ENCODE data around the gene RTP2. TPM values are rescaled to one million over a fixed set of nuclear protein-coding genes. Genes with fewer than 3 reads are reported as not detected.
A peak's percentile ranks its signal among the peaks of the same experiment; 100 is the strongest.

Gene RTP2
- total and polyA plus RNA-seq, 2 of the 4 experiments (the other 2 are of a cell fraction): not detected

DNA sequence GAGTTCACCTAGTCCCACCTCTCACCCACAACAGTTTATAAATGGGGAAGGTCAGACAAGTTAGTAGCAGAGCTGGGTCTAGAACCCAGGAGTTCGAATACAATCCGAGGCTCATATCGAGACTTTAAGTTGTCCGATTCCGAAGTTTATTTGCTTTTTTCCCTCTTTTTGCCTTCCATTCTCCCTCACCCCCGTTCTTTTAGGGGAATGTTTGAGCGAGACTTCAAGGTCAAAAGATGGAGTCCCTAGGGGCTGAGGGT, 35.6 kb upstream of the RTP2 start:
- in situ Hi-C loops (cut with MboI; ENCODE audit: low sequenced_read_pairs): loop anchor here (10.0 to 25.0 kb wide), 5 partner anchors 674 to 1417 kb away; no protein-coding TSS in a partner anchor
- ChIA-PET CTCF (interaction anchor here (4.5 kb wide), 1 partner anchor 1216 kb away, joined by 96 read pairs; no protein-coding TSS in a partner anchor), POLR2A (ENCODE audit: unreplicated experiment) (no interaction called here)
- H3K14ac ChIP-seq (replicated peaks; ENCODE audit: low read depth, low read length): peak overlapping the region; percentile 87
- peak overlapping the region; percentile 91 for H3K4ac ChIP-seq (ENCODE audit: low read depth, low read length)
- H2BK20ac ChIP-seq (ENCODE audit: low read depth, low read length): peak overlapping the region; percentile 69
- H3K4me1 ChIP-seq (ENCODE audit: control insufficient read depth, insufficient read depth, low read length): peaks cover 20% of the 10 kb centered on the region
- peak overlapping the region; percentile 82 for H3K9ac ChIP-seq (ENCODE audit: low read depth, low read length)
- dilution Hi-C loops (cut with HindIII; ENCODE audit: low sequenced_read_pairs, unreplicated experiment): loop anchor here (25.0 kb wide), 1 partner anchor 574 kb away; no protein-coding TSS in a partner anchor
- BruUV-seq (replicated peaks): no TSS peak
- whole genome bisulfite sequencing, 2 experiments (ENCODE audit: extremely low coverage in 2 of 2, insufficient read length in 1 of 2): no CpG with 5 or more reads among the region's 7 CpGs
- peak overlapping the region; percentile 30 to 90 for H4K8ac ChIP-seq (ENCODE audit: low read depth in 2 of 2, low read length in 2 of 2)
- H3K23ac ChIP-seq (ENCODE audit: low read depth, low read length): peak overlapping the region; percentile 82
- H2BK120ac ChIP-seq (ENCODE audit: low read depth, low read length): peak overlapping the region; percentile 83
- H4K20me1 ChIP-seq (ENCODE audit: insufficient read depth, low read length): peaks cover 67% of the 10 kb centered on the region
- peak overlapping the region; percentile 58 for H4K91ac ChIP-seq (ENCODE audit: insufficient read depth, low read depth, low read length)
- H3K9me1 ChIP-seq (ENCODE audit: insufficient read depth, low read length): peaks cover 17% of the 10 kb centered on the region
- H3K18ac ChIP-seq (ENCODE audit: low read depth, low read length): peak overlapping the region; percentile 66
- no peaks in the 10 kb centered on the region for H3K9me3 ChIP-seq (ENCODE audit: control insufficient read depth, insufficient read depth, low read length)
- H2AK5ac ChIP-seq (ENCODE audit: low read depth, low read length): peak overlapping the region; percentile 40
- peak overlapping the region; percentile 46 for H3K4me3 ChIP-seq (ENCODE audit: insufficient read depth, low read depth, low read length)
- H3K27me3 ChIP-seq (ENCODE audit: control insufficient read depth, insufficient read depth, low read length): no peaks in the 10 kb centered on the region
- H3K27ac ChIP-seq (ENCODE audit: insufficient read depth, low read length): peak overlapping the region; percentile 87
- peak overlapping the region; percentile 22; the same call in 1 of the 3 replicates for H2BK15ac ChIP-seq (ENCODE audit: low read depth, low read length)
- peak overlapping the region; percentile 87 for H3K56ac ChIP-seq (ENCODE audit: extremely low read depth, insufficient read depth, low read length)
- intact Hi-C loops (cut with micrococcal nuclease): loop anchor here (2.0 kb wide), 1 partner anchor 975 kb away; no protein-coding TSS in a partner anchor
- no peak for TF ChIP-seq RAD21 (IDR thresholded peaks at IDR 0.05; ENCODE audit: low read length)
- no peak; the same call in 1 of the 2 replicates for TF ChIP-seq MAZ (IDR thresholded peaks at IDR 0.05; ENCODE audit: borderline replicate concordance, low read depth, low read length)
- no peak for TF ChIP-seq MAFK (IDR thresholded peaks at IDR 0.05; ENCODE audit: low read depth, low read length)
- TF ChIP-seq POLR2A (IDR thresholded peaks at IDR 0.05; ENCODE audit: low read depth, low read length): no peak
- TF ChIP-seq CHD1 (IDR thresholded peaks at IDR 0.05; ENCODE audit: low read depth, low read length): no peak
- ATAC-seq (ENCODE audit: low read depth): no peak
- H3K36me3 ChIP-seq (ENCODE audit: control insufficient read depth, insufficient read depth, low read length): peaks cover 8% of the 10 kb centered on the region
- peaks cover 28 to 90% of the 10 kb centered on the region in 2 experiments for H3K79me1 ChIP-seq (ENCODE audit: low read depth in 1 of 2, low read length in 2 of 2)
- peak overlapping the region; percentile 5; the same call in 1 of the 2 replicates for H4K5ac ChIP-seq (ENCODE audit: low read depth, low read length)
- H2BK5ac ChIP-seq (ENCODE audit: low read depth, low read length, poor library complexity, severe bottlenecking): peak overlapping the region; percentile 83
- peak overlapping the region; percentile 91 for H2AFZ ChIP-seq (replicated peaks; ENCODE audit: low read length, poor library complexity)
- H2AK9ac ChIP-seq (replicated peaks; ENCODE audit: low read depth, low read length, poor library complexity): peak overlapping the region; percentile 75
- peak overlapping the region; percentile 97 for H3K4me2 ChIP-seq (ENCODE audit: low read depth, low read length)
- no peak for DNase-seq
